Measurements from ENCODE around the gene CITED4.

- TF ChIP-seq POLR2A (IDR thresholded peaks at IDR 0.05; ENCODE audit: low read depth, low read length) (no peak), POLR2AphosphoS5 (IDR thresholded peaks at IDR 0.05; ENCODE audit: low read depth, low read length) (no peak), TAF1 (IDR thresholded peaks at IDR 0.05; ENCODE audit: borderline replicate concordance, low read depth, low read length) (no peak)
Observed at GRCh38 chr1:40849801-40850592, 12.2 kb downstream of the CITED4 start.

All from GM12892 (cell line).